GM23338 (cell line): ENCODE data around the gene PSMD3. TPM values are rescaled to one million over a fixed set of nuclear protein-coding genes. Genes with fewer than 3 reads are reported as not detected.

ENCODE experiments used
- ATAC-seq: fragments of 200-7000 bp; cut with Tn5 transposase; 3 replicates; pipeline ENCODE4 v1.9.1; 2020
- DNase-seq: peaks from one replicate; pipeline ENCODE4 v3.0.0-alpha.2; 2015; ENCODE audit warnings: low spot score
- H2AFZ ChIP-seq: fragments of 200-600 bp; sonication (generic); 2 replicates; pipeline ENCODE4 v1.8.0; 2016; ENCODE audit warnings: antibody characterized with exemption, mild to moderate bottlenecking, moderate library complexity
- H3F3A ChIP-seq: fragments of 200-600 bp; sonication (generic); replicated peaks from 2 replicates; pipeline ENCODE4 v1.8.0; 2017; ENCODE audit warnings: antibody characterized with exemption, mixed run types, low read depth
- H3K27ac ChIP-seq: fragments of 200-600 bp; sonication (generic); 2 replicates; pipeline ENCODE4 v1.6.1; 2016; ENCODE audit warnings: low read depth
- H3K27me3 ChIP-seq: fragments of 200-600 bp; sonication (generic); 2 replicates; pipeline ENCODE4 v1.8.0; 2016; ENCODE audit warnings: mild to moderate bottlenecking, mixed run types, moderate library complexity; ENCODE audit not compliant: insufficient read depth
- H3K36me3 ChIP-seq: fragments of 200-600 bp; sonication (generic); 2 replicates; pipeline ENCODE4 v1.8.0; 2016; ENCODE audit warnings: mild to moderate bottlenecking; ENCODE audit not compliant: insufficient read depth
- H3K4me1 ChIP-seq: fragments of 200-600 bp; sonication (generic); 2 replicates; pipeline ENCODE4 v1.8.0; 2016; ENCODE audit warnings: mild to moderate bottlenecking, moderate library complexity; ENCODE audit not compliant: insufficient read depth
- H3K4me2 ChIP-seq: fragments of 200-600 bp; sonication (generic); 2 replicates; pipeline ENCODE4 v1.7.1; 2017; ENCODE audit warnings: mixed run types
- H3K4me3 ChIP-seq: fragments of 200-600 bp; sonication (generic); 2 replicates; pipeline ENCODE4 v1.6.1; 2016; ENCODE audit warnings: mixed run types
- H3K79me2 ChIP-seq: fragments of 200-600 bp; sonication (generic); replicated peaks from 2 replicates; pipeline ENCODE4 v1.8.0; 2017; ENCODE audit warnings: mild to moderate bottlenecking; ENCODE audit not compliant: insufficient read depth
- H3K9me2 ChIP-seq: fragments of 200-600 bp; sonication (generic); 2 replicates; pipeline ENCODE4 v1.8.0; 2017; ENCODE audit not compliant: insufficient read depth
- H4K20me1 ChIP-seq: fragments of 200-600 bp; sonication (generic); replicated peaks from 2 replicates; pipeline ENCODE4 v1.8.0; 2017; ENCODE audit warnings: mild to moderate bottlenecking; ENCODE audit not compliant: insufficient read depth
- H3K27ac Mint-ChIP-seq: 2 replicates; pipeline ENCODE4 v1.8.0; 2020; ENCODE audit warnings: inconsistent platforms, mild to moderate bottlenecking, moderate library complexity, mixed read lengths
- H3K27me3 Mint-ChIP-seq: 3 replicates; pipeline ENCODE4 v1.8.0; 2022; ENCODE audit warnings: low read depth, mild to moderate bottlenecking, moderate library complexity, mixed read lengths, inconsistent platforms; ENCODE audit not compliant: insufficient read depth, poor library complexity
- H3K36me3 Mint-ChIP-seq: 3 replicates; pipeline ENCODE4 v1.8.0; 2021; ENCODE audit warnings: low read depth, mild to moderate bottlenecking, inconsistent platforms, moderate library complexity, mixed read lengths
- H3K4me1 Mint-ChIP-seq: 3 replicates; pipeline ENCODE4 v1.8.0; 2020; ENCODE audit warnings: mild to moderate bottlenecking, inconsistent platforms, mixed read lengths
- H3K4me3 Mint-ChIP-seq: 3 replicates; pipeline ENCODE4 v1.8.0; 2021; ENCODE audit warnings: moderate library complexity, mild to moderate bottlenecking, inconsistent platforms, mixed read lengths
- H3K9me3 Mint-ChIP-seq: 3 replicates; pipeline ENCODE4 v1.8.0; 2020; ENCODE audit warnings: moderate library complexity, mild to moderate bottlenecking, inconsistent platforms, mixed read lengths
- CREB1 ChIP-seq: fragments of 250-450 bp; sonication (Bioruptor Pico); IDR thresholded peaks from 2 replicates; pipeline ENCODE4 v1.5.0; 2020; ENCODE audit warnings: low read depth, mild to moderate bottlenecking, moderate library complexity
- ETS1 ChIP-seq: IDR thresholded peaks from 2 replicates; pipeline ENCODE4 v1.6.1; 2016; ENCODE audit warnings: antibody characterized with exemption
- EZH2 ChIP-seq: fragments of 200-600 bp; sonication (generic); IDR thresholded peaks from one replicate; pipeline ENCODE4 v1.8.0; 2017; ENCODE audit warnings: antibody characterized with exemption, mild to moderate bottlenecking, low read depth; ENCODE audit not compliant: unreplicated experiment
- EZH2phosphoT487 ChIP-seq: fragments of 200-600 bp; sonication (generic); IDR thresholded peaks from one replicate; pipeline ENCODE4 v1.8.1; 2018; ENCODE audit warnings: antibody characterized with exemption; ENCODE audit not compliant: unreplicated experiment
- JUNB ChIP-seq: IDR thresholded peaks from one replicate; pipeline ENCODE4 v1.6.1; 2016; ENCODE audit warnings: antibody characterized with exemption; ENCODE audit not compliant: unreplicated experiment
- NANOG ChIP-seq: IDR thresholded peaks from 2 replicates; pipeline ENCODE4 v1.6.1; 2016; ENCODE audit warnings: antibody characterized with exemption, borderline replicate concordance
- POLR2AphosphoS5 ChIP-seq: IDR thresholded peaks from 2 replicates; pipeline ENCODE4 v1.6.1; 2016; ENCODE audit warnings: antibody characterized with exemption, low read depth
- REST ChIP-seq: IDR thresholded peaks from one replicate; pipeline ENCODE4 v1.6.1; 2018; ENCODE audit warnings: antibody characterized with exemption; ENCODE audit not compliant: unreplicated experiment
- STAT1 ChIP-seq: IDR thresholded peaks from one replicate; pipeline ENCODE4 v1.6.1; 2016; ENCODE audit warnings: antibody characterized with exemption; ENCODE audit not compliant: unreplicated experiment
- ZNF114 ChIP-seq: fragments of 250-450 bp; sonication (Bioruptor Pico); IDR thresholded peaks from 2 replicates; pipeline ENCODE4 v1.5.0; 2020; ENCODE audit warnings: mild to moderate bottlenecking, moderate library complexity
- ZNF331 ChIP-seq: fragments of 250-450 bp; sonication (Bioruptor Pico); IDR thresholded peaks from 2 replicates; pipeline ENCODE4 v1.5.0; 2020; ENCODE audit warnings: low read depth, mild to moderate bottlenecking, moderate library complexity
- polyA plus RNA-seq: library from polyadenylated mRNA; unstranded; fragments of >200 nt; fragmentation: Nextera tagmentation; extraction: Ambion mirVana; gene quantifications from 2 replicates; pipeline ENCODE4 v1.2.1, GENCODE V29; 2016
- total RNA-seq: library from RNA; depleted of rRNA; stranded (reverse); fragments of >200 nt; shearing (Covaris generic); gene quantifications from 2 replicates; pipeline ENCODE4 v1.2.3, GENCODE V29; 2014
- TF ChIP-seq, protein P1 (sequence below): fragments of 250-450 bp; sonication (Bioruptor Pico); IDR thresholded peaks from 2 replicates; pipeline ENCODE4 v1.5.0; 2020; ENCODE audit warnings: mild to moderate bottlenecking, moderate library complexity
- TF ChIP-seq, protein P2 (sequence below), 2 experiments: fragments of 200-600 bp in 1 of 2; sonication (generic) in 1 of 2; conservative IDR thresholded peaks; 2 replicates each; pipeline versions ENCODE4 v1.5.1 to v1.6.1; 2016 to 2017; ENCODE audit warnings: antibody characterized with exemption in 2 of 2, low read depth in 2 of 2, mild to moderate bottlenecking in 2 of 2, moderate library complexity in 1 of 2

PSMD3 gene
- total and polyA plus RNA-seq, 2 experiments from 2014 or later, result 112 to 217 TPM

DNA sequence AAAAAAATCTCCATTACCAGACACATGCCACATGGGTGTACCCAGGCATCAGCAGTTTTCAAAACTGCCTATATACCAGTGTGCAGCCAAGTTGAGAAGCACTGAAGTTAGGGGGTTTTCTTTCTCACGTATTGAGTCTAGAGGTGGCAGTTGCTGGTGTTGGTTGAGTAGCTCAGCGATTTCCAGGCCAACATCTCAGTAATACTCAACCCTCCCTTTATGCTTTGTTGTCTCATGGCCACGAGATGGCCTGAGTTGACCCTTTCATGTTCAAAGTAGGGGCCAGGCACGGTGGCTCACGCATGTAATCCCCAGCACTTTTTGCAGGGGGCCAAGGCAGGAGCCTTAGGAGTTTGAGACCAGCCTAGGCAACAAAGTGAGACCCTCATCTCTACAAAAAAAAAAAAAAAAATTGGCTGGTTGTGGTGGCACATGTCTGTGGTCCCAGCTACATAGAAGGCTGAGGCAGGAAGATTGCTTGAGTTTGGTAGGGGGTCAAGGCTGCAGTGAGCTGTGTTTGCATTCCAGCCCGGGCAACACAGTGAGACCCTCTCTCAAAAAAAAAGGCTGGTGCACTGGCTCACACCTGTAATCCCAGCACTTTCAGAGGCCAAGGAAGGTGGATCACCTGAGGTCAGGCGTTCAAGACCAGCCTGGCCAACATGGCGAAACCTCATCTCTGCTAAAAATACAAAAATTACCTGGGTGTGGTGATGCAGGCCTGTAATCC is 42.3 kb upstream of the PSMD3 start:
- peaks cover 22% of the 10 kb centered on the region for H3K4me1 Mint-ChIP-seq
- Histone ChIP-seq H3K79me2 (no peaks in the 10 kb centered on the region), H3K9me2 (no peaks in the 10 kb centered on the region), H2AFZ (no peak overlapping the region), H4K20me1 (no peaks in the 10 kb centered on the region), H3K27me3 (no peaks in the 10 kb centered on the region), H3K4me3 (no peak overlapping the region), H3K36me3 (no peaks in the 10 kb centered on the region), H3K27ac (no peak overlapping the region), H3K4me1 (peaks cover 12% of the 10 kb centered on the region), H3K4me2 (no peak overlapping the region), H3F3A (no peaks in the 10 kb centered on the region)
- DNase-seq (no peak), ATAC-seq (no peak)
- no peak overlapping the region for H3K27ac Mint-ChIP-seq
- TF ChIP-seq ZNF331 (CRISPR knock-in tag) (no peak), JUNB (no peak), ETS1 (no peak), STAT1 (no peak), EZH2phosphoT487 (no peak), CREB1 (CRISPR knock-in tag) (no peak), EZH2 (no peak), NANOG (no peak), ZNF114 (CRISPR knock-in tag) (no peak), POLR2AphosphoS5 (no peak), REST (no peak)
- TF ChIP-seq, protein P1, sequence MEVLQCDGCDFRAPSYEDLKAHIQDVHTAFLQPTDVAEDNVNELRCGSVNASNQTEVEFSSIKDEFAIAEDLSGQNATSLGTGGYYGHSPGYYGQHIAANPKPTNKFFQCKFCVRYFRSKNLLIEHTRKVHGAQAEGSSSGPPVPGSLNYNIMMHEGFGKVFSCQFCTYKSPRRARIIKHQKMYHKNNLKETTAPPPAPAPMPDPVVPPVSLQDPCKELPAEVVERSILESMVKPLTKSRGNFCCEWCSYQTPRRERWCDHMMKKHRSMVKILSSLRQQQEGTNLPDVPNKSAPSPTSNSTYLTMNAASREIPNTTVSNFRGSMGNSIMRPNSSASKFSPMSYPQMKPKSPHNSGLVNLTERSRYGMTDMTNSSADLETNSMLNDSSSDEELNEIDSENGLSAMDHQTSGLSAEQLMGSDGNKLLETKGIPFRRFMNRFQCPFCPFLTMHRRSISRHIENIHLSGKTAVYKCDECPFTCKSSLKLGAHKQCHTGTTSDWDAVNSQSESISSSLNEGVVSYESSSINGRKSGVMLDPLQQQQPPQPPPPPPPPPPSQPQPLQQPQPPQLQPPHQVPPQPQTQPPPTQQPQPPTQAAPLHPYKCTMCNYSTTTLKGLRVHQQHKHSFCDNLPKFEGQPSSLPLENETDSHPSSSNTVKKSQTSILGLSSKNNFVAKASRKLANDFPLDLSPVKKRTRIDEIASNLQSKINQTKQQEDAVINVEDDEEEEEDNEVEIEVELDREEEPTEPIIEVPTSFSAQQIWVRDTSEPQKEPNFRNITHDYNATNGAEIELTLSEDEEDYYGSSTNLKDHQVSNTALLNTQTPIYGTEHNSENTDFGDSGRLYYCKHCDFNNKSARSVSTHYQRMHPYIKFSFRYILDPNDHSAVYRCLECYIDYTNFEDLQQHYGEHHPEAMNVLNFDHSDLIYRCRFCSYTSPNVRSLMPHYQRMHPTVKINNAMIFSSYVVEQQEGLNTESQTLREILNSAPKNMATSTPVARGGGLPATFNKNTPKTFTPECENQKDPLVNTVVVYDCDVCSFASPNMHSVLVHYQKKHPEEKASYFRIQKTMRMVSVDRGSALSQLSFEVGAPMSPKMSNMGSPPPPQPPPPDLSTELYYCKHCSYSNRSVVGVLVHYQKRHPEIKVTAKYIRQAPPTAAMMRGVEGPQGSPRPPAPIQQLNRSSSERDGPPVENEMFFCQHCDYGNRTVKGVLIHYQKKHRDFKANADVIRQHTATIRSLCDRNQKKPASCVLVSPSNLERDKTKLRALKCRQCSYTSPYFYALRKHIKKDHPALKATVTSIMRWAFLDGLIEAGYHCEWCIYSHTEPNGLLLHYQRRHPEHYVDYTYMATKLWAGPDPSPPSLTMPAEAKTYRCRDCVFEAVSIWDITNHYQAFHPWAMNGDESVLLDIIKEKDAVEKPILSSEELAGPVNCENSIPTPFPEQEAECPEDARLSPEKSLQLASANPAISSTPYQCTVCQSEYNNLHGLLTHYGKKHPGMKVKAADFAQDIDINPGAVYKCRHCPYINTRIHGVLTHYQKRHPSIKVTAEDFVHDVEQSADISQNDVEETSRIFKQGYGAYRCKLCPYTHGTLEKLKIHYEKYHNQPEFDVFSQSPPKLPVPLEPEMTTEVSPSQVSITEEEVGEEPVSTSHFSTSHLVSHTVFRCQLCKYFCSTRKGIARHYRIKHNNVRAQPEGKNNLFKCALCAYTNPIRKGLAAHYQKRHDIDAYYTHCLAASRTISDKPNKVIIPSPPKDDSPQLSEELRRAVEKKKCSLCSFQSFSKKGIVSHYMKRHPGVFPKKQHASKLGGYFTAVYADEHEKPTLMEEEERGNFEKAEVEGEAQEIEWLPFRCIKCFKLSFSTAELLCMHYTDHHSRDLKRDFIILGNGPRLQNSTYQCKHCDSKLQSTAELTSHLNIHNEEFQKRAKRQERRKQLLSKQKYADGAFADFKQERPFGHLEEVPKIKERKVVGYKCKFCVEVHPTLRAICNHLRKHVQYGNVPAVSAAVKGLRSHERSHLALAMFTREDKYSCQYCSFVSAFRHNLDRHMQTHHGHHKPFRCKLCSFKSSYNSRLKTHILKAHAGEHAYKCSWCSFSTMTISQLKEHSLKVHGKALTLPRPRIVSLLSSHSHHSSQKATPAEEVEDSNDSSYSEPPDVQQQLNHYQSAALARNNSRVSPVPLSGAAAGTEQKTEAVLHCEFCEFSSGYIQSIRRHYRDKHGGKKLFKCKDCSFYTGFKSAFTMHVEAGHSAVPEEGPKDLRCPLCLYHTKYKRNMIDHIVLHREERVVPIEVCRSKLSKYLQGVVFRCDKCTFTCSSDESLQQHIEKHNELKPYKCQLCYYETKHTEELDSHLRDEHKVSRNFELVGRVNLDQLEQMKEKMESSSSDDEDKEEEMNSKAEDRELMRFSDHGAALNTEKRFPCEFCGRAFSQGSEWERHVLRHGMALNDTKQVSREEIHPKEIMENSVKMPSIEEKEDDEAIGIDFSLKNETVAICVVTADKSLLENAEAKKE, result no peak
- TF ChIP-seq, protein P2, sequence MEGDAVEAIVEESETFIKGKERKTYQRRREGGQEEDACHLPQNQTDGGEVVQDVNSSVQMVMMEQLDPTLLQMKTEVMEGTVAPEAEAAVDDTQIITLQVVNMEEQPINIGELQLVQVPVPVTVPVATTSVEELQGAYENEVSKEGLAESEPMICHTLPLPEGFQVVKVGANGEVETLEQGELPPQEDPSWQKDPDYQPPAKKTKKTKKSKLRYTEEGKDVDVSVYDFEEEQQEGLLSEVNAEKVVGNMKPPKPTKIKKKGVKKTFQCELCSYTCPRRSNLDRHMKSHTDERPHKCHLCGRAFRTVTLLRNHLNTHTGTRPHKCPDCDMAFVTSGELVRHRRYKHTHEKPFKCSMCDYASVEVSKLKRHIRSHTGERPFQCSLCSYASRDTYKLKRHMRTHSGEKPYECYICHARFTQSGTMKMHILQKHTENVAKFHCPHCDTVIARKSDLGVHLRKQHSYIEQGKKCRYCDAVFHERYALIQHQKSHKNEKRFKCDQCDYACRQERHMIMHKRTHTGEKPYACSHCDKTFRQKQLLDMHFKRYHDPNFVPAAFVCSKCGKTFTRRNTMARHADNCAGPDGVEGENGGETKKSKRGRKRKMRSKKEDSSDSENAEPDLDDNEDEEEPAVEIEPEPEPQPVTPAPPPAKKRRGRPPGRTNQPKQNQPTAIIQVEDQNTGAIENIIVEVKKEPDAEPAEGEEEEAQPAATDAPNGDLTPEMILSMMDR (conservative IDR thresholded peaks at IDR 0.05; ENCODE audit: low read depth in 2 of 2), result no peak
- no peaks in the 10 kb centered on the region for H3K36me3 Mint-ChIP-seq
- peaks cover 8% of the 10 kb centered on the region for H3K27me3 Mint-ChIP-seq
- no peak overlapping the region for H3K4me3 Mint-ChIP-seq
- no peaks in the 10 kb centered on the region for H3K9me3 Mint-ChIP-seq
